ENCODE results near the gene VSIG8.

Gene VSIG8

GRCh38 chr1:159882527-159882862 lies 20.0 kb upstream of the VSIG8 start:
- DNase-seq = peak; percentile 21

- DNase-seq = peak; percentile 100
These were observed 19.4 kb upstream of the VSIG8 start for GRCh38 chr1:159881622-159882526.

- DNase-seq = no peak
These were observed 18.0 kb upstream of the VSIG8 start for GRCh38 chr1:159880430-159880829.

GRCh38 chr1:159879977-159880376 lies 17.5 kb upstream of the VSIG8 start:
- DNase-seq = peak; percentile 54

GRCh38 chr1:159879136-159879535 lies 16.7 kb upstream of the VSIG8 start:
- peak; percentile 64 for DNase-seq

GRCh38 chr1:159877695-159878444 lies 15.4 kb upstream of the VSIG8 start:
- peak; percentile 28 for DNase-seq

- no peak for DNase-seq
These were observed 11.2 kb upstream of the VSIG8 start for GRCh38 chr1:159873530-159874143.

GRCh38 chr1:159872891-159873290 lies 10.4 kb upstream of the VSIG8 start:
- no peak for DNase-seq

- no peak for DNase-seq
These were observed 8.2 kb upstream of the VSIG8 start for GRCh38 chr1:159870704-159871103.

GRCh38 chr1:159869607-159870006 lies 7.2 kb upstream of the VSIG8 start:
- no peak for DNase-seq

GRCh38 chr1:159869173-159869572 lies 6.7 kb upstream of the VSIG8 start:
- DNase-seq = peak; percentile 54

- DNase-seq = no peak
These were observed 6.3 kb upstream of the VSIG8 start for GRCh38 chr1:159868766-159869165.

GRCh38 chr1:159867664-159868026 lies 5.2 kb upstream of the VSIG8 start:
- DNase-seq = peak; percentile 27

- no peak for DNase-seq
These were observed 4.6 kb upstream of the VSIG8 start for GRCh38 chr1:159866905-159867663.

GRCh38 chr1:159866066-159866465 lies 3.6 kb upstream of the VSIG8 start:
- DNase-seq = no peak

- no peak for DNase-seq
These were observed 1.8 kb upstream of the VSIG8 start for GRCh38 chr1:159864262-159864661.

GRCh38 chr1:159862031-159862430 lies 426 bp downstream of the VSIG8 start:
- DNase-seq = no peak

- DNase-seq = no peak
These were observed 1.2 kb downstream of the VSIG8 start for GRCh38 chr1:159861218-159861617.

GRCh38 chr1:159860456-159860855 lies 2.0 kb downstream of the VSIG8 start:
- DNase-seq = peak; percentile 36

GRCh38 chr1:159859767-159860322 lies 2.6 kb downstream of the VSIG8 start:
- DNase-seq = no peak

GRCh38 chr1:159857889-159858288 lies 4.6 kb downstream of the VSIG8 start:
- DNase-seq = no peak

- no peak for DNase-seq
These were observed 5.9 kb downstream of the VSIG8 start for GRCh38 chr1:159856576-159856975.

- no peak for DNase-seq
These were observed 6.7 kb downstream of the VSIG8 start for GRCh38 chr1:159855709-159856108.
